ENCODE data around the gene GPRIN2.

- no peak for TF ChIP-seq CTCF (IDR thresholded peaks at IDR 0.05; ENCODE audit: poor library complexity, severe bottlenecking)
- no peak for TF ChIP-seq EZH2 (IDR thresholded peaks at IDR 0.05; ENCODE audit: borderline replicate concordance, insufficient read depth, low read length, poor library complexity, severe bottlenecking)
- no peak for TF ChIP-seq RAD21 (conservative IDR thresholded peaks at IDR 0.05)
- TF ChIP-seq TAF1 (IDR thresholded peaks at IDR 0.05; ENCODE audit: low read depth) = no peak
These were observed 42.0 kb downstream of the GPRIN2 start for GRCh38 chr10:46514431-46514861.

Measured in neural cell (in vitro differentiated cells).